Liver (tissue), 9 donors: ENCODE results near the gene FBXO31. TPM values are rescaled to one million over a fixed set of nuclear protein-coding genes. Genes with fewer than 3 reads are reported as not detected.

ENCODE experiments used
- DNase-seq: peaks from one replicate; pipeline ENCODE4 v3.0.0-alpha.2; 2017; ENCODE audit warnings: low spot score
- H3K27ac ChIP-seq, 2 donors: one replicate each; pipeline ENCODE4 v1.7.0; 2013; ENCODE audit warnings: inconsistent platforms in 2 of 2, low read length in 2 of 2, control low read depth in 1 of 2, low read depth in 1 of 2, mild to moderate bottlenecking in 1 of 2
- H3K27me3 ChIP-seq, 4 donors: one replicate each; pipeline versions ENCODE4 v1.6.1 to v1.7.0; 2013; ENCODE audit warnings: low read length in 3 of 4, inconsistent platforms in 1 of 4, mild to moderate bottlenecking in 1 of 4, moderate library complexity in 1 of 4; ENCODE audit not compliant: control insufficient read depth in 4 of 4, insufficient read depth in 4 of 4
- H3K36me3 ChIP-seq, 4 donors: one replicate each; pipeline versions ENCODE4 v1.6.1 to v1.7.0; 2013; ENCODE audit warnings: low read length in 3 of 4, mild to moderate bottlenecking in 3 of 4, low read depth in 1 of 4, moderate library complexity in 1 of 4; ENCODE audit not compliant: control insufficient read depth in 4 of 4, insufficient read depth in 3 of 4
- H3K4me1 ChIP-seq, 4 donors: one replicate each; pipeline versions ENCODE4 v1.6.1 to v1.7.0; 2013; ENCODE audit warnings: low read length in 3 of 4, mild to moderate bottlenecking in 3 of 4, moderate library complexity in 1 of 4; ENCODE audit not compliant: control insufficient read depth in 4 of 4, insufficient read depth in 4 of 4
- H3K4me3 ChIP-seq, 3 donors: one replicate each; pipeline versions ENCODE4 v1.6.1 to v1.7.0; 2013; ENCODE audit warnings: low read length in 3 of 3, control low read depth in 1 of 3, low read depth in 1 of 3, mild to moderate bottlenecking in 1 of 3
- H3K9ac ChIP-seq, 2 donors: one replicate each; pipeline ENCODE4 v1.7.0; 2013; ENCODE audit warnings: low read length in 2 of 2, mild to moderate bottlenecking in 2 of 2, moderate library complexity in 2 of 2, control low read depth in 1 of 2, low read depth in 1 of 2
- H3K9me3 ChIP-seq, 4 donors: one replicate each; pipeline versions ENCODE4 v1.6.1 to v1.7.0; 2013; ENCODE audit warnings: low read length in 3 of 4; ENCODE audit not compliant: control insufficient read depth in 4 of 4
- ATF3 ChIP-seq: IDR thresholded peaks from 2 replicates; pipeline ENCODE4 v1.6.1; 2016; ENCODE audit warnings: antibody characterized with exemption
- EGR1 ChIP-seq, 2 donors: IDR thresholded peaks; 2 replicates each; pipeline ENCODE4 v1.6.1; 2016 to 2018; ENCODE audit warnings: antibody characterized with exemption in 2 of 2, low read depth in 2 of 2
- FOXA1 ChIP-seq: IDR thresholded peaks from 2 replicates; pipeline ENCODE4 v1.6.1; 2016; ENCODE audit warnings: antibody characterized with exemption
- FOXA2 ChIP-seq: IDR thresholded peaks from 2 replicates; pipeline ENCODE4 v1.6.1; 2016; ENCODE audit warnings: antibody characterized with exemption
- GABPA ChIP-seq, 2 donors: IDR thresholded peaks in 1 of 2; conservative IDR thresholded peaks in 1 of 2; 2 replicates each; pipeline ENCODE4 v1.6.1; 2016; ENCODE audit warnings: antibody characterized with exemption in 2 of 2, mild to moderate bottlenecking in 1 of 2, moderate library complexity in 1 of 2
- HNF4G ChIP-seq: IDR thresholded peaks from 2 replicates; pipeline ENCODE4 v1.6.1; 2016; ENCODE audit warnings: antibody characterized with exemption
- JUND ChIP-seq, 2 donors: IDR thresholded peaks; 2 replicates each; pipeline ENCODE4 v1.6.1; 2016; ENCODE audit warnings: antibody characterized with exemption in 2 of 2
- NR2F2 ChIP-seq: IDR thresholded peaks from 2 replicates; pipeline ENCODE4 v1.6.1; 2016; ENCODE audit warnings: antibody characterized with exemption
- RAD21 ChIP-seq, 2 donors: IDR thresholded peaks; 2 replicates each; pipeline ENCODE4 v1.6.1; 2016; ENCODE audit warnings: antibody characterized with exemption in 2 of 2, mild to moderate bottlenecking in 2 of 2
- REST ChIP-seq: IDR thresholded peaks from 2 replicates; pipeline ENCODE4 v1.6.1; 2016; ENCODE audit warnings: antibody characterized with exemption, mild to moderate bottlenecking
- RXRA ChIP-seq, 2 donors: IDR thresholded peaks; 2 replicates each; pipeline ENCODE4 v1.6.1; 2017 to 2018; ENCODE audit warnings: antibody characterized with exemption in 2 of 2, mild to moderate bottlenecking in 1 of 2
- SP1 ChIP-seq: IDR thresholded peaks from 2 replicates; pipeline ENCODE4 v1.6.1; 2018; ENCODE audit warnings: antibody characterized with exemption, mild to moderate bottlenecking
- TAF1 ChIP-seq: conservative IDR thresholded peaks from 2 replicates; pipeline ENCODE4 v1.6.1; 2016; ENCODE audit warnings: antibody characterized with exemption, mild to moderate bottlenecking
- WGBS: extraction: QIAGEN DNeasy Blood & Tissue Kit; methylation state at CpG from one replicate; pipeline ENCODE4 v1.1.7; 2013; 5-methylcytosine and 5-hydroxymethylcytosine counted together
- polyA plus RNA-seq, 2 donors: library from polyadenylated mRNA; stranded (reverse) in 1 of 2; unstranded in 1 of 2; fragments of 200-250 nt in 1 of 2; fragments of >200 nt in 1 of 2; fragmentation: Nextera tagmentation in 1 of 2; extraction: Ambion mirVana in 1 of 2; gene quantifications; one replicate each; pipeline versions ENCODE4 v1.2.1 to v1.2.3, GENCODE V29; 2013 to 2015
- total RNA-seq, 2 donors: library from RNA; depleted of rRNA; stranded (reverse); fragments of >200 nt; gene quantifications; one replicate each; pipeline ENCODE4 v1.2.3, GENCODE V29; 2014
- TF ChIP-seq, protein P1 (sequence below): fragments of 150-350 bp; IDR thresholded peaks from 2 replicates; pipeline ENCODE4 v1.5.1; 2017; ENCODE audit warnings: improper control_type of control experiment, low read depth, low read length; ENCODE audit not compliant: missing input control
- TF ChIP-seq, protein P2 (sequence below): IDR thresholded peaks from 2 replicates; pipeline ENCODE4 v1.6.1; 2016; ENCODE audit warnings: antibody characterized with exemption
- donor health status: healthy.
- donor health status: healthy.
- donor health status: healthy.
- donor health status: healthy.
- donor health status: healthy.

FBXO31 gene
- total and polyA plus RNA-seq, 4 donors, result 13.2 to 30.3 (median 18.1) TPM

GRCh38 chr16:87422106-87422505 is 38.5 kb upstream of the FBXO31 start:
- TF ChIP-seq, protein P1, sequence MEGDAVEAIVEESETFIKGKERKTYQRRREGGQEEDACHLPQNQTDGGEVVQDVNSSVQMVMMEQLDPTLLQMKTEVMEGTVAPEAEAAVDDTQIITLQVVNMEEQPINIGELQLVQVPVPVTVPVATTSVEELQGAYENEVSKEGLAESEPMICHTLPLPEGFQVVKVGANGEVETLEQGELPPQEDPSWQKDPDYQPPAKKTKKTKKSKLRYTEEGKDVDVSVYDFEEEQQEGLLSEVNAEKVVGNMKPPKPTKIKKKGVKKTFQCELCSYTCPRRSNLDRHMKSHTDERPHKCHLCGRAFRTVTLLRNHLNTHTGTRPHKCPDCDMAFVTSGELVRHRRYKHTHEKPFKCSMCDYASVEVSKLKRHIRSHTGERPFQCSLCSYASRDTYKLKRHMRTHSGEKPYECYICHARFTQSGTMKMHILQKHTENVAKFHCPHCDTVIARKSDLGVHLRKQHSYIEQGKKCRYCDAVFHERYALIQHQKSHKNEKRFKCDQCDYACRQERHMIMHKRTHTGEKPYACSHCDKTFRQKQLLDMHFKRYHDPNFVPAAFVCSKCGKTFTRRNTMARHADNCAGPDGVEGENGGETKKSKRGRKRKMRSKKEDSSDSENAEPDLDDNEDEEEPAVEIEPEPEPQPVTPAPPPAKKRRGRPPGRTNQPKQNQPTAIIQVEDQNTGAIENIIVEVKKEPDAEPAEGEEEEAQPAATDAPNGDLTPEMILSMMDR, result no peak
- no peak for TF ChIP-seq RAD21 (IDR thresholded peaks at IDR 0.05)
- TF ChIP-seq JUND (IDR thresholded peaks at IDR 0.05), result no peak
- TF ChIP-seq EGR1 (IDR thresholded peaks at IDR 0.05; ENCODE audit: low read depth in 2 of 2), result no peak
- TF ChIP-seq FOXA1, result no peak
- TF ChIP-seq, protein P2, sequence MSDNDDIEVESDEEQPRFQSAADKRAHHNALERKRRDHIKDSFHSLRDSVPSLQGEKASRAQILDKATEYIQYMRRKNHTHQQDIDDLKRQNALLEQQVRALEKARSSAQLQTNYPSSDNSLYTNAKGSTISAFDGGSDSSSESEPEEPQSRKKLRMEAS, result no peak
- TF ChIP-seq NR2F2, result no peak
- no peak for TF ChIP-seq HNF4G
- TF ChIP-seq RXRA (IDR thresholded peaks at IDR 0.05), result no peak
- no peak for TF ChIP-seq TAF1
- TF ChIP-seq SP1, result no peak
- no peak for TF ChIP-seq REST
- no peak for TF ChIP-seq FOXA2
- H3K4me3 ChIP-seq, result no peak overlapping the region
- no peak overlapping the region for H3K27ac ChIP-seq
- H3K9ac ChIP-seq, result no peak overlapping the region
- no peaks in the 10 kb centered on the region for H3K9me3 ChIP-seq
- no peaks in the 10 kb centered on the region for H3K4me1 ChIP-seq
- no peak for DNase-seq
- no peaks in the 10 kb centered on the region for H3K27me3 ChIP-seq
- WGBS, result 94% methylated on average over 11 of the region's 11 CpGs
- peaks cover 8 to 75% (median 34%) of the 10 kb centered on the region in 4 donors for H3K36me3 ChIP-seq

DNA sequence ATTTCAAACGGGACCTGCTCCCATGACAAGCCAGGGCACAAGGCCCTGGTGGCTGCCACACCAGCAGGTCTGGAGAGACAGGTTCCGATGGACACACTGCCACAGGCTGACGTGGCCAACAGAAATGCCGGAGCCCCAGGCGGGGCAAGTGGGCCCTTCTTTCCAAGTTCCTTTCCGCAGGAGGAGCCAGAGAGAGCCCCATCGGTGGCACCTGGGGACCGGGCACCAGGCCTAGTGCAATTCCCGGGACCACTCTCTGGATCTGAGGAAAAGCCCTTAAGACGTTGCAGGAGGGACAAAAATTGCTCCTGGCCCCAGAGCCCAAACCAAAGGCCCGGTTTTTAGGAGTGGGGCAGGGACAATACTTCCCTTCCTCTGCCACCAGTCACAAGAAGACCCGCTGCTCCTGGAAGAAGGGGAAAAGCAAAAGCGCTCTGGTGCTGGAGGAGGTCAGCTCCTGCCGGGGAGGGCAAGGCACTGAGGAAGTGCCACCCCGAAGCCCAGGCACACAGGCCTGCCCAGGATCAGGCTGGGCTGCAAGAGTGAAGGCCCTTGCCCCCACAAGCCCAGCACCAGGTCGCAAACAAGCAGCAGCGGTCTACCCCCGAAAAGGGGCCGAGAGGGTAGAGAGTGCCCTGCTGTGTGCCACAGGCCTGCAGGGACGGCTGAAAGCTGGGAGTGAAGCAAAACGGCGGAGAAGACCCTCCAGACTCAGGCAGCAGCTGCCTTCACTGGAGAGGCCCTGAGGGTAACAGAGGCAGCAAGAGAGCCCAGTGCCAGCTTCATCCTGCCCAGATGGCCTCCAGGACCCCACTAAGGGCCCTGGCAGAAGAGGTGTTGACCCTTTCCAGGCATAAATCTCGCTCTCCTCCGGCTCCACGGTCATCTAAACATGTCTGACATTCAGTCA is 37.7 kb upstream of the FBXO31 start:
- WGBS, result 95% methylated on average over 25 of the region's 25 CpGs
- peaks cover 11 to 73% (median 36%) of the 10 kb centered on the region in 4 donors for H3K36me3 ChIP-seq
- H3K27me3 ChIP-seq, result no peaks in the 10 kb centered on the region
- H3K4me3 ChIP-seq, result no peak overlapping the region
- H3K9me3 ChIP-seq, result no peaks in the 10 kb centered on the region
- DNase-seq, result no peak
- TF ChIP-seq EGR1 (IDR thresholded peaks at IDR 0.05; ENCODE audit: low read depth in 2 of 2), result no peak
- TF ChIP-seq GABPA (IDR thresholded peaks at IDR 0.05 in 1 of 2, conservative IDR thresholded peaks at IDR 0.05 in 1 of 2), result no peak
- no peak for TF ChIP-seq ATF3
- TF ChIP-seq, protein P2, result no peak
- no peak overlapping the region for H3K27ac ChIP-seq
- no peak overlapping the region for H3K9ac ChIP-seq
- no peaks in the 10 kb centered on the region for H3K4me1 ChIP-seq
